Medulla oblongata (tissue), 1 donor: ENCODE data around the gene DYSF.

ENCODE experiments used
- DNase-seq: peaks from one replicate; pipeline ENCODE4 v3.0.0-alpha.2; 2015; ENCODE audit errors: extremely low spot score

The DYSF gene

DNA sequence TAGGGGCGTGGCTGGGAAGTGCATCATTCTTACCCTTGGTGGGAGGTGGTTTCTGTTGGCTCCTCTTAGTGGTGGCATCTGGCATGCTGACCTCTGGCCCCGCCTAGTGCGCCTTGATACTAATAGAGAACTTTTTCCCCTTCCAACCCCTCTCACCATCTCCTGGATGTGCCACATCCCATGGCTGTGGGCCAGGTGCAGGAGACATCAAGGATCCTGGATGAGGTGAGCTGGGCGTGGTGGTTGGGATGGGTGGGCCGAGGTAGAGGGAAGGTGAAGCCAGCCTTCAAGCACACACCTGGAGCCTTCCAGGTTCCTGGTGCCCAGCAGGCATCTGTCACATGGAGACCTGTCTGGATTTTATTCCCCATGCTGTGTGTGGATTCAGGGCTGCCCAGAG is 149.2 kb downstream of the DYSF start:
- DNase-seq, result no peak

DNA sequence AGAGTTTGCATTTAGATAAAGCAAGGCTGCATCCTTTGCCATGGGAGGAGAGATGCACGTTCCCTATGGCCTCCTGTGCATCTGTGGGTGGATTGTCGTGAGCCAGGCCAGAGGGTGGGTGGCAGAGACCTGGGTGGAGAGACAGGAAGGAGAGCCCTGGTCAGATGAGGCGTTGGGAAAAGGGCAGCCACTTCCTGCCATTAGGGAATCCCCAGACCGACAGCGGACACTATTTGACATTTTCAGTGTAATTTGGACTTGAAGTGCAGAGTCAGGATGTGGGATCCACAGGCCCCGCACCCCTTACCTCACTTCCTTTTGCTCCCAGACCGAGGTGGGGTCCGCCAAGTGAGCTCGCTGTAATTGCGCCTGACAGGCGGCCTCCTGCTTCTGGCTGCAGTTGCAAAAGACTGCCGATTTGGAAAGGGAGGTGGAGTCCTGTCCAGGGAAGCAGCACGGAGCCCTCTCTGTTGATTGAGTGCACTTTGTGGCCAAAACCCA is 150.0 kb downstream of the DYSF start:
- no peak for DNase-seq

DNA sequence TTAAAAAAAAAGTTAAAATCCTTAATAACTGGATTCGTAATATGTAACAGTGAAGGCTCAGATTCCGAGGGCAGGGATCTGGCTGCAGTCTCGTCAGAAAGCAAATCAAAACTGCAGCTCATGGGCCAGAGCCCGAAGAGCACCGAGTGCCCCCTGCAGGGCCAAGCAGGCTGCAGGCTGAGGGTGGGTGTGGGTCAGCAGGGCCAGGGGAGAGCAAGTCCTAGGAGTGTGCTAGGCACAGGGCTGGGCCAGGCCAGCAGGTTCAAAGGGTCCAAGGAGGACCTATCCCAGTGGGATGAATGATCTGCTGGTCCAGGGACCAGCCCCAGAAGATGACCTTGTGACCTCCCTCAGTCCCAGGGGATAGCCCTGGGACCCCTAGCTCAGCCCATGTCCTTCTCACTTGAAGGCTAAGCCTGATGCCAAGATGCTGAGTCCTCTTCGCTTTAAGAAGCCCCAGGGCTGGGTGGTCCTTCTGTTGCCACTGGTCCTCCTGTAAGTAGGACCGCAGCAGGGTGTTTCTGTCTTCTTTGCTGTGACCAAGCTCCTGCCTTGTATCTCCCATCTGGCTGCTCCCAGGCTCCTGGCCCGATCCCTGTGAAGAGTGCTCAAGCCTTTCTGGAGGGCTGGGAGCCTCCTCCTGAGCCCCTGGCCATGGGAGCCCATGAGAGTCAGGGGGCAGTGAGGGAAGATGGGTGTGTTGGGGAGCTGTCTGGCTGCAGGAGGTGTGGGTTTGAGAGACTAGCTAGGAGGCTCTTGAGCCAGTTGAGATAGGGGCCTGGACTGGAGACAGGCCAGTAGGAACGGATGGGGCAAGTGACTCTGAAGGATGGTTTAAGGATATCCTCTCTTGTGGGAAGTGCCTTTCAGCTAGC is 150.7 kb downstream of the DYSF start:
- no peak for DNase-seq

DNA sequence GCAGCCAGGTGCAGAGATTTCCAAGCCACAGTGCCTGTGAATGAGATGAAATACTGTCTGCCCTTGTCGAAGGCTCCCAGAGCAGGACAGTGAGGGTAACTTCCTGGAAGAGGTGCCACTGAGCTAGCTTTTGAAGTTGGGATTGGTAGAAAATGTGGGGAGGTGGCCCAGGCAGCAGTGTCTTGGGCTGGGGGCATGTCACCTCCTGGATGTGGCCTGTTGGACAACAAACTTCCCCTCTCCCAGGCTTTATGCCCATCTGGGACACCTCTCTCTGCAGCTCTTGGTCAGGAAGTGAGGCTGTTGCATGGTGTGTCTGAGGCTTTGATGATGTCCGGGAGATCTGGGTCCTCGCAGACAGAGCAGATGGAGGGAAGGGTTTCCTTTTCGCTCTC is 151.4 kb downstream of the DYSF start:
- no peak for DNase-seq

DNA sequence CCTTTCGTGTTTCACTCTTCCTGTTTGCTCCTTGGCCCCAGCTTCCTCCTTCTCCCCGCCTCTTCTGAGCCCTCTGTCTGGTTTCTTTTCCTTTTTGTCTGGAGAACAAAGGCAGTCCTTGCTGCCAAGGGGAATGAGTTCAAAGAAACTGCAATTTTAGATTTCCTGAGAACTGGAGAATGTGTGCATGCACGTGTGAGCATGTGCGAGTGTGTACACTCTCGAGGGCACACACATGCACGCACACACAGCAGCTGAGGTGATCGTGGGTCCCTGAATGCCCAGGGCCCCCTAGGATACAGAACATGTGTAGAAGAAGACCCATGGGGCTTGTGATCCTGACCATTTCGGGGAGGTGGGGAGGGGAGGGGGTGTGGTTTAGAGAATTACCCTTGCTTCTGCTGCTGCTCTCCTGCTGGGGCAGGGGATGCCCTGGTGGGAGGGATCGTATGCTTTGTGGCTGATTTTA is 151.8 kb downstream of the DYSF start:
- no peak for DNase-seq

GRCh38 chr2:71605781-71606241 is 152.4 kb downstream of the DYSF start:
- DNase-seq, result no peak

GRCh38 chr2:71606244-71606643 is 152.9 kb downstream of the DYSF start:
- no peak for DNase-seq

GRCh38 chr2:71607151-71607889 is 154.0 kb downstream of the DYSF start:
- DNase-seq, result no peak

DNA sequence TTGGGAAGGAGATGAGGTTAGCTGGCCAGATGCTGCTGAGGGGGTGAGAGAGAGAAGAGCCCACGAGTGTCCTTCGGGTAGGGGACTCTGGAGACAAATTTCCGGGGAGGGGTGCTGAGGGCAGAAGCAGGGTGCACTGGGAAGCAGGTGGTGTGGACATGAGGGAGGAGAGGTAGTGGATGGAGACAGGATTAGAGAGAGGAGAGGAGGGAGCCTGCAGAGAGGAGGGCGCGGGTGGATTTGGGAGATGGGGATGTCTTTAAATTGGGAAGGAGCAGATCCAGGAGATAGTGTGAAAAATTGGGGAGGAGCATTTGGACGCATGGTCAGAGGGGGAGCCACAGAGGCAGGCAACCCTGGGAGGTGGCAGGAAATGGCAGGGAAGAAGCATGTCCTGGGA is 154.7 kb downstream of the DYSF start:
- no peak for DNase-seq

DNA sequence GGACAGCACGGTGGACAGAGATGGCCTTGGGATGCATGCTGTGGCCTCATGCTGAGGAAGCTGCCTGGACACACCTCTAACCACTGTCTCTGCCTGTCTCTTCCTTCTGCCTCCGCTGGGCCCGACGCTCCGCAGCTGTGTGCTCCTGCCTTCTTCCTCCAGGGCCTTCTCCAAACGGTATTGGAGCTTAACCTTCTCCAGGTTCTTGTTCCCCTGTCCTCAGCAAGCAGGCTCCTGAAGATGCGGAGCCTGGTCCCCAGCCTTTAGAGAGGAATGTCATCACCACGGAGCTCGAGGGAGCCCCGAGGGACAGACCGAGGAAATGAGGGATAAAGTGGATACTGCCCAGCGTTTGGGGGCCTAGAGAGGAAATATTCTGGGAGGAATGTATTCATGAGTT is 155.1 kb downstream of the DYSF start:
- DNase-seq, result no peak

- no peak for DNase-seq
Measured at GRCh38 chr2:71609029-71609428, 155.7 kb downstream of the DYSF start.

DNA sequence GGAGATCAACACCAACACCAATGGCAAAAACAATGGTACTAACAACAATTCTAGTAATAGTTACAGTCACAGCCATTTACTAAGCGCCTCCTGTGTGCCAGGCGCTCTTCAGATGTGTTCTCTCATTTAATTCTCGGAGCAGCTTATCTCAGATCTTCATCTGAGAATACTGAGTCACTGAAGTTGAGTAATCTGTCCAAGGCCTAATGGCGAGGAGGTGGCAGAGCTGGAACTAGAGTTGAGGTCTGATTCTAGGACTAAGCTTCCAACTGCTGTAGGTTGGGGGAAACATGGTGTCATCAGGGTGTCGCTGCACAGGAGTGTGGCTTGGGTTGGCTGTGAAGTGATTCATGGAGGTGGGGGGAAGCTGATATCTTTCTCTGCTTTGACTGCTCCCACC is 156.1 kb downstream of the DYSF start:
- DNase-seq, result no peak

DNA sequence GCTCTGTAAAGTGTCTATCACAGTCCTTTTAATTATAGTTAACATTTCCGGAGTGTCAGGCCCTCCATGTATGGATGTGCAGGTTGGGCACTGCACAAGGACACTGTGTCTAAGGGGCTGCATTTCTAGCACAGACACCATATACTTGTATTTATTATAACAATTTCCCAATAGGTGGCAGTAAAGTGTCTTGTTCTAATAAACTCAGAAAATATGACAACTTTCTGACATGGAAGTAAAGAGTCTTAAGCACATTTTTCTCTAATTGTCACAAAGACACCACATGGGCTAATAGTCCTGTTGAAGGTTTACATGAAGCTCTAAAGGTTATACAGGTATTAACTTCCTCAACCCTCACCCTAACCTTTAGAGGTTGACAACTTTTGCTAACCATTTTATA is 156.6 kb downstream of the DYSF start:
- peak; percentile 69 for DNase-seq

DNA sequence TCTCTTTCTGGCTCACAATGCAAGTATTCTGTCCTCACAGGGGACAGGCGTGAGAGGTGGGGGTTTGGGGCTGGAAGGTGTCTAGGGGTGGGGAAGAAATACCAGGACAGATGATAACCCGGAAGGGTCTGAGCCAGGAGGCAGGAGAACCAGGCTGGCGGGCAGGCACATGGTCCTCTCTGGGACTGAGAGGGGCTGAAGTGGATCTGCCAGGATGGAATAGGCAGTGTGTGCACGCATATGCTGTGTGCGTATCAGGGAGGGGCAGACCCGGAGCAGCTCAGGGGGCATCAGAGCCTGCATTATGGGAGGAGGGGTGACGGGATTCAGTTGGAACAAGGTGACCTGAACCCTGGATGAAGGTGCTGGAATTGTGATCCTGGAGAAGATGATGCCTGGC is 157.3 kb downstream of the DYSF start:
- no peak for DNase-seq

- no peak for DNase-seq
Measured at GRCh38 chr2:71611247-71611646, 157.9 kb downstream of the DYSF start.

DNA sequence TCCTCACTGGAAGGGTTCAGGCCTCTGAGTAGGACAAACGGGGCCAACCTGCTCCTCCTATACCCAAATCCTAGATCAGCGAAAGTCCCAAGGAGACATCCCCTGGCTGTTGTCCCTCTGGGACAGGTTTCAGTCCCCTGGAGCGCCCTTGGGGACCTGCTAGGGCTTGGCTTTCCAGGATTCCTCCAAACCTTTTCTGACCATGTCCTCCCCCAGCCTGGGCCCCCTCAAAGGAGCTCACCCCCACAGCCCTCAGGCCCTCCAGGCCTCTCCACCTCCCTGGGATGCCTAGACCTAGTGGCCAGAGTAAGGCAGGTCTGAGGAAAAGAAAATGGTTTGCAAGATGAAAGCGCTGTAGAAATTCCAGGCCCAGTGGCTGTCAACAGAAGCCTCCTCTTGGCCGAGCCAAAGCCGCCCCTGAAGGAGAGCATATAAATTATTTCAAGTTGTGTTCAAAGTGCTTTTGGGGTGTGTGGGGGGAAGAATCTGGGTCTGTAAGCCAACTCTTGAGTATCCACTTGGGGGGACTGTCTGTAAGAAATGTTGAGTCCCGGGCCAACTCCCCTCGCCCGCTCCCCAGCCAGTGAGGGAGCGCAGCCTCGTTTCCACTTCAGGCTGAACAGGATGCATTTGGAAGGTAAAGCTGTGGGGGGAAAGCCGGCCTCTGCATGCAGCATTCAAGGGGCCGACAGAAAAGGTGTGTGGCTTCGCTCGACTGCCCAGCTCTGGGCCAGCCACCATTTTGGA is 158.6 kb downstream of the DYSF start:
- no peak for DNase-seq

DNA sequence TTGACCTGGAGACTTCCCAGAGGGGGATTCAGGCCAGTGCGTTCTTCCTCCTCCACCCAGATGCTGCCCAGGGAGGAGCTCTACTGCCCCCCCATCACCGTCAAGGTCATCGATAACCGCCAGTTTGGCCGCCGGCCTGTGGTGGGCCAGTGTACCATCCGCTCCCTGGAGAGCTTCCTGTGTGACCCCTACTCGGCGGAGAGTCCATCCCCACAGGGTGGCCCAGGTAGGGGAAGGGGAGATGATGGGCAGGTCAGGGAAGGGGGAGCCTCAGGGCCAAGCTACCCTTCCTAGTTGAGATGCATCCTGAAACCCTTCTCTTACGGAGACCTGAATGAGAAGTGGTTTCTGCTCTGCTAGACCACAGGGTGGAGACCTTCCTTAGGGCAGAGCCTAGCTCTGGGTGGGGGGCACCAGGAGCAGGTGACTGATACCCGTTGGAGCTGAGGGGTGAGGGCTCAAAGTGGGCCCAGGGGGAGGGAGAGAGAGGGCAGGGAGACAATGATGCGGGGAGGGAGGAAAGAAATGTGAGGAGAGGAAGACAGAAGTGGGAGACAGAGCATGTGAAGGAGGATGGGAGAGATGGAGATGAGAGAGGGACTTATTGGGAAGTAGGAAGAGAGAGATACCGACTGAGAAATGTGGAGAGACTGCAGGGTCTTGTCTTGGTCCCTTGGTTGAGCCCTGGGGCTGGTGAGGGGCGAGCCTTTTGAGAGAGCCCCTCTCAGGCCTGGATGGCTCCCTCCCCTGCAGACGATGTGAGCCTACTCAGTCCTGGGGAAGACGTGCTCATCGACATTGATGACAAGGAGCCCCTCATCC is 159.4 kb downstream of the DYSF start:
- DNase-seq, result no peak

DNA sequence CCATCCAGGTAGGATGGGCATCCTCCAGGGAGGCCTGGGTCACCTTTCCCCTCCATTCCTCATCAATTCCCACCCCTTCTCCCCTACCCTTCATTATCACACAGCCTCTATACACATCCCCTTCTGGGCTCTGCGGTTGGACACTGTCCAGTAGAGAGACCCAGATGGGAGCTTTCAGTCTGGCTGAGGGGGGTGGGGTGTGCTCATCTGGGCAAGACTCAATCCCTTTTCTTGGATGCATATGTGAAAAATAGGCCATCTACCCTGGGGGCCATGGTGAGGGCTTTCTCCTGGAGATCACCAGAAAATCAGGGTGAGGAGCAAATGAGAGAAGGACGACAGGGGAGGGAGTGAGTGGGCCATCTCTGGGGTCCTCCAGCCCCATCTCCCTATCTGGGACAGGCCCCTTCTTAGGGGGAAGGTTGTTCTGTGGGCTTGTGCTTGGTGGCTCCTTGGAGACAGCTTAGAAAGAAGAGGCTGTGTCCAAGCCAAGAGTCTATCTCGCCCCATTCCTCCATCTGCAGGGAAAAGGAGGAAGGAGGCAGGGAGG is 160.1 kb downstream of the DYSF start:
- DNase-seq, result no peak

DNA sequence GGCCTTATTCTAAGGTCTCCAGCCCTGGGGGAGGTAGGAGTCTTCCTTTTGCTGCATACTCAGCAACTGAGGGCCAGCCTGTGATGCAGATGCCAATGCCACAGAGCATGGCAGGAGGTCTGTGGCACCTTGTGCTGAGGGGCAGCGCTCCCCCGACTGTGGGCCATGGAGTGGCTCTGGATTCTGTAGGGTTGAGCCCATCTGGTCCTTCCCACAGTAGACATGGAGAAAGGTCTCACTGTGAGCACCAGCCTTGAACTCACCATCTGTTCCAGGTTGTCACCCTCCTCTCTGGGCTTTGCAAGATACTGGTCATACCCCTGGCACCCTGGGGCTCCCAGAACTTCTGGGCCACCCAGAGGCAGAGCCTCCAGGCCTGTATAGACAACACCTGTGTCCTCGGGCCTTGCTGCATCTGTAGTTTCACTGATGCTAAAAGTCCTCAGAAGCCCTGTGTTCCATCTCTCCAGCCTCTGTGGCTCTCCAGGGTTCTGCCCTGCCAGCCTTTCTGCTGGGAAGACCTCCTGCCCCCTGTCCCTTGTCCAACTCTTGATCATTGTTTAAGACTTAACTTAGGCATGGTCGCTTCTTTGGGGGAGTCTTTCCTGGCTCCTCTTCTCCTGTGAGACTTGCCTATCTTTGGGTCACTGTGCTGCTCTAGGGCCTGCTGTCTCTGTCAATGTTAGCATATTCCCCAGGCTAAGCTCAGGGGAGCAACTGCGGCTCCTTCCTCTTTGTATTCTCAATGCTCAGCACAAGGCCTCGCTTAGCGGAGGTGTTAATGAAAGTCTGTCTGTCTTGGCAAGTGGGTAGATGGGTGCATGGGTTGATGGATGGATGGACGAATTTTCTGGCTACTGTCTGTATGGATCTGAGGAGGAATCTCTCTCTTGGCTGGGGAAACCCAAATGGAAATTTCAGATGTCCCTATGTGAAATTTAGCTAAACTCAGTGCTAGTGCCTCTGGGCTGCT is 160.9 kb downstream of the DYSF start:
- DNase-seq, result no peak
